Natural killer cell (primary cell): Measurements from ENCODE around the gene ADAMTS14. TPM values are rescaled to one million over a fixed set of nuclear protein-coding genes. Genes with fewer than 3 reads are reported as not detected.

Source experiments
- ATAC-seq, 3 donors: fragments of 150-1000 bp in 2 of 3; fragments of 200-7000 bp in 1 of 3; cut with Tn5 transposase; 1 replicate in 1 of 3; 2 replicates in 2 of 3; pipeline ENCODE4 v1.10.0; 2021; ENCODE audit warnings: mild to moderate bottlenecking in 2 of 3, moderate library complexity in 2 of 3
- DNase-seq, 2 donors: peaks; one replicate each; pipeline versions ENCODE4 v3.0.0 to v3.0.0-alpha.2; 2013 to 2021; ENCODE audit warnings: mixed read lengths in 1 of 2
- H3K27ac ChIP-seq: one replicate; pipeline ENCODE4 v1.5.1; 2013; ENCODE audit warnings: mild to moderate bottlenecking, low read length
- H3K27me3 ChIP-seq: one replicate; pipeline ENCODE4 v1.6.1; 2013; ENCODE audit warnings: low read length; ENCODE audit not compliant: control insufficient read depth, insufficient read depth
- H3K36me3 ChIP-seq: one replicate; pipeline ENCODE4 v1.6.1; 2013; ENCODE audit warnings: low read length; ENCODE audit not compliant: control insufficient read depth, insufficient read depth
- H3K4me1 ChIP-seq: one replicate; pipeline ENCODE4 v1.6.1; 2013; ENCODE audit warnings: low read length; ENCODE audit not compliant: control insufficient read depth, insufficient read depth
- H3K4me3 ChIP-seq: one replicate; pipeline ENCODE4 v1.5.1; 2013; ENCODE audit warnings: low read length
- H3K9me3 ChIP-seq: one replicate; pipeline ENCODE4 v1.6.1; 2013; ENCODE audit warnings: low read length; ENCODE audit not compliant: control insufficient read depth, insufficient read depth
- H3K27ac Mint-ChIP-seq, 2 donors: one replicate each; pipeline ENCODE4 v1.8.0; 2022; ENCODE audit warnings: mild to moderate bottlenecking in 2 of 2, mixed read lengths in 2 of 2, moderate library complexity in 1 of 2
- H3K27me3 Mint-ChIP-seq, 2 donors: one replicate each; pipeline ENCODE4 v1.8.0; 2022; ENCODE audit warnings: low read depth in 2 of 2, mixed read lengths in 2 of 2
- H3K36me3 Mint-ChIP-seq: one replicate; pipeline ENCODE4 v1.8.0; 2022; ENCODE audit warnings: mixed read lengths
- H3K4me1 Mint-ChIP-seq, 2 donors: one replicate each; pipeline ENCODE4 v1.8.0; 2022; ENCODE audit warnings: mixed read lengths in 2 of 2
- H3K4me3 Mint-ChIP-seq: one replicate; pipeline ENCODE4 v1.8.0; 2022; ENCODE audit warnings: mild to moderate bottlenecking, moderate library complexity, mixed read lengths
- H3K9me3 Mint-ChIP-seq, 2 donors: one replicate each; pipeline ENCODE4 v1.8.0; 2022; ENCODE audit warnings: mixed read lengths in 2 of 2
- WGBS: methylation state at CpG from one replicate; pipeline ENCODE4 v1.1.7; 2013; ENCODE audit warnings: missing lambda C conversion rate; ENCODE audit not compliant: insufficient coverage; 5-methylcytosine and 5-hydroxymethylcytosine counted together
- intact Hi-C: fragments of 100-400 bp; cut with micrococcal nuclease; formaldehyde crosslinking; loops from one replicate; pipeline ENCODE4 v1.14.2; 2022
- total RNA-seq, 4 donors: library from RNA; stranded (reverse); fragments of 120-200 nt in 1 of 4; gene quantifications; one replicate each; pipeline versions ENCODE4 v1.2.3 to v1.2.4, GENCODE V29; 2013 to 2022
- TF ChIP-seq, protein P1 (sequence below): fragments of 200-600 bp; IDR thresholded peaks from one replicate; pipeline ENCODE4 v1.8.0; 2022; ENCODE audit warnings: antibody characterized with exemption

Gene ADAMTS14
- total RNA-seq, 3 donors from 2014 or later (not counting 1 experiment from before 2014, with no cell fraction given): 0.70 to 1.5 (median 1.1) TPM

DNA sequence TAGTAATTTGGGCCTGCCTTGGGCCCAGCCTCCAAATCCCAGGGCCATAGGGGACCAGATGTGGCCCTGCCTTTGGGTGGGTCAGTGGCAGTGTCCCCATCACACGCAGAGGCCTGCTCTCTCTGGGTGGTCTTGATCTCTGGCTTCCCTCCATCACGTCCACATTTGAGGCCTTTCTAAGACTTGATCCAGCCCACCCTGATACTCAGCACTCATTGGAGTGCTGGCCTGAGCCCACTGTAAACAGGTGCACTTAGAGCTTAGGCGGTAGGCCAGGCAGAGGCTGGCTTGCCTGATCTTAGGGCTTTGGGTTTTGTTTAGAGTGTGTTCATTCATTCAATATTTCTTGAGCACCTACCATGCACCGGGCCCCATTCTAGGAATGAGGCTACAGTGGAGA lies 60.3 kb downstream of the ADAMTS14 start:
- Histone ChIP-seq H3K27ac (no peak overlapping the region), H3K27me3 (no peaks in the 10 kb centered on the region), H3K36me3 (no peaks in the 10 kb centered on the region), H3K9me3 (no peaks in the 10 kb centered on the region), H3K4me3 (no peak overlapping the region), H3K4me1 (peaks cover 3% of the 10 kb centered on the region)
- intact Hi-C loops: no loop called here
- H3K36me3 Mint-ChIP-seq: no peaks in the 10 kb centered on the region
- no peak for DNase-seq
- TF ChIP-seq, protein P1, sequence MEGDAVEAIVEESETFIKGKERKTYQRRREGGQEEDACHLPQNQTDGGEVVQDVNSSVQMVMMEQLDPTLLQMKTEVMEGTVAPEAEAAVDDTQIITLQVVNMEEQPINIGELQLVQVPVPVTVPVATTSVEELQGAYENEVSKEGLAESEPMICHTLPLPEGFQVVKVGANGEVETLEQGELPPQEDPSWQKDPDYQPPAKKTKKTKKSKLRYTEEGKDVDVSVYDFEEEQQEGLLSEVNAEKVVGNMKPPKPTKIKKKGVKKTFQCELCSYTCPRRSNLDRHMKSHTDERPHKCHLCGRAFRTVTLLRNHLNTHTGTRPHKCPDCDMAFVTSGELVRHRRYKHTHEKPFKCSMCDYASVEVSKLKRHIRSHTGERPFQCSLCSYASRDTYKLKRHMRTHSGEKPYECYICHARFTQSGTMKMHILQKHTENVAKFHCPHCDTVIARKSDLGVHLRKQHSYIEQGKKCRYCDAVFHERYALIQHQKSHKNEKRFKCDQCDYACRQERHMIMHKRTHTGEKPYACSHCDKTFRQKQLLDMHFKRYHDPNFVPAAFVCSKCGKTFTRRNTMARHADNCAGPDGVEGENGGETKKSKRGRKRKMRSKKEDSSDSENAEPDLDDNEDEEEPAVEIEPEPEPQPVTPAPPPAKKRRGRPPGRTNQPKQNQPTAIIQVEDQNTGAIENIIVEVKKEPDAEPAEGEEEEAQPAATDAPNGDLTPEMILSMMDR: no peak
- peaks cover 17 to 19% of the 10 kb centered on the region in 2 donors for H3K4me1 Mint-ChIP-seq
- WGBS: 97% methylated on average over 4 of the region's 4 CpGs
- H3K9me3 Mint-ChIP-seq: no peaks in the 10 kb centered on the region
- H3K27ac Mint-ChIP-seq: no peak overlapping the region
- H3K27me3 Mint-ChIP-seq: no peaks in the 10 kb centered on the region
- ATAC-seq: no peak
- H3K4me3 Mint-ChIP-seq: no peak overlapping the region

DNA sequence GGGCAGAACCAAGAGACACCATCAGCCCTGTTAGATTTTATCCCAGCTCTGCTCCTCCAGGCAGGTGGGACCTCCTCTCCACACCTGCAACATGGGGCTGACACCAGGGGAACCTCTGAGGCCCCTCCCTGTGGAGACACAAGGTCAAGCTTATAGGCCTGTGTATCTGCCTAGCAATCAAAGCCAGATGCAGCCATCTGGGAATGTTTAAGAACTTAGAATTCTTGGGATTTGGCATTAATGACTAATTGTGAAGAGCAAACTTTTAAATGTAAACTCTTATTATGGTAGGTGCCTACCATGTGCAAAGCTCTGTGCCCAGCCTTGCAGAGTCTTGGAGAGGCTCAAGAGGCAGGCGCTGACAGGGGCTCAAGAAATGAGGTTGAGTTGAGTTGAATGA lies 60.7 kb downstream of the ADAMTS14 start:
- no peak overlapping the region for H3K27ac Mint-ChIP-seq
- H3K9me3 ChIP-seq: no peaks in the 10 kb centered on the region
- WGBS: 94% methylated on average over 1 of the region's 1 CpG
- no peak for ATAC-seq
- H3K27me3 ChIP-seq: no peaks in the 10 kb centered on the region
- H3K27ac ChIP-seq: no peak overlapping the region
- DNase-seq: no peak
- no peaks in the 10 kb centered on the region for H3K27me3 Mint-ChIP-seq
- H3K36me3 Mint-ChIP-seq: no peaks in the 10 kb centered on the region
- H3K4me1 Mint-ChIP-seq: peaks cover 17 to 19% of the 10 kb centered on the region in 2 donors
- H3K4me1 ChIP-seq: peaks cover 3% of the 10 kb centered on the region
- no peak overlapping the region for H3K4me3 ChIP-seq
- intact Hi-C loops: no loop called here
- TF ChIP-seq, protein P1: no peak
- H3K9me3 Mint-ChIP-seq: no peaks in the 10 kb centered on the region
- no peaks in the 10 kb centered on the region for H3K36me3 ChIP-seq
- no peak overlapping the region for H3K4me3 Mint-ChIP-seq

DNA sequence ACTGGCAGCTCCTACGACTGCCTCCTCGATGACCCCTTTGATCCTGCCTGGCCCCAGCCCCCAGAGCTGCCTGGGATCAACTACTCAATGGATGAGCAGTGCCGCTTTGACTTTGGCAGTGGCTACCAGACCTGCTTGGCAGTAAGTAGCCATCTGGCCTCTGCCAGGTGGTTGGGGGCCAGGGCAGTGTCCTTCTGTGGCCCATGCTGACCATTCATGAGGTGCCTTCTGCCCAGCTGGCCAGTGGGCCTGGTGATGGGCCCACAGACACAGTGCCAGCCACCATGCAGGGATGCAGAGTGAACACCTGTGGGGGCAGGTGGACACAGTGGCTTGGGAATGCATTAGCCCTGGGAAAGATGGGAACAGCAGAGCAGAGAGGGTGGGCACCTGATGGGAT lies 62.9 kb downstream of the ADAMTS14 start:
- Mint-ChIP-seq H3K9me3 (no peaks in the 10 kb centered on the region), H3K27ac (no peak overlapping the region), H3K4me1 (peaks cover 17 to 19% of the 10 kb centered on the region in 2 donors), H3K27me3 (no peaks in the 10 kb centered on the region), H3K4me3 (no peak overlapping the region), H3K36me3 (no peaks in the 10 kb centered on the region)
- Histone ChIP-seq H3K36me3 (no peaks in the 10 kb centered on the region), H3K27ac (no peak overlapping the region), H3K4me1 (peaks cover 3% of the 10 kb centered on the region), H3K9me3 (no peaks in the 10 kb centered on the region), H3K4me3 (no peak overlapping the region), H3K27me3 (no peaks in the 10 kb centered on the region)
- intact Hi-C loops: no loop called here
- TF ChIP-seq, protein P1: no peak
- DNase-seq: no peak
- no peak for ATAC-seq
- WGBS: 88% methylated on average over 3 of the region's 3 CpGs

DNA sequence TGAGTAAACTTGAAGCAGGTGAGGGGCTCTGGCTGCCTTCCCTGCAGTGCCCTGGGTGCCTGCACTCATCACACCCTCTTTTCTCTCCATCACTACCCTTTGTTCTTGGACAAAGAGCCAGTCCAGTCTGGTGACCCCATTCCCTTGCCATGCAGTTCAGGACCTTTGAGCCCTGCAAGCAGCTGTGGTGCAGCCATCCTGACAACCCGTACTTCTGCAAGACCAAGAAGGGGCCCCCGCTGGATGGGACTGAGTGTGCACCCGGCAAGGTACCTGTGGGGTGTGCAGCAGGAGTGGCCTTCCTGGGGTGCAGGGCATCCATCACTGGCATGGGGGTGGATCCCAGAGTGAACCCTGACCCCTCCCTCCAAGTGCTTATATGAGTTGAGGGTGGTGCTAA lies 64.2 kb downstream of the ADAMTS14 start:
- H3K9me3 ChIP-seq: no peaks in the 10 kb centered on the region
- Mint-ChIP-seq H3K27me3 (no peaks in the 10 kb centered on the region), H3K27ac (no peak overlapping the region), H3K4me3 (no peak overlapping the region), H3K4me1 (peaks cover 13 to 14% of the 10 kb centered on the region in 2 donors), H3K9me3 (no peaks in the 10 kb centered on the region), H3K36me3 (no peaks in the 10 kb centered on the region)
- peaks cover 2% of the 10 kb centered on the region for H3K4me1 ChIP-seq
- TF ChIP-seq, protein P1: no peak
- no peak overlapping the region for H3K4me3 ChIP-seq
- DNase-seq (no peak), ATAC-seq (no peak)
- intact Hi-C loops: no loop called here
- H3K36me3 ChIP-seq: no peaks in the 10 kb centered on the region
- WGBS: 99% methylated on average over 3 of the region's 3 CpGs
- H3K27me3 ChIP-seq: no peaks in the 10 kb centered on the region
- H3K27ac ChIP-seq: no peak overlapping the region
